ENCODE results near the gene SLC25A47. TPM values are rescaled to one million over a fixed set of nuclear protein-coding genes. Genes with fewer than 3 reads are reported as not detected.

Gene SLC25A47
- total and polyA plus RNA-seq, 4 donors, result 23.7 to 469 (median 291) TPM

- no peak overlapping the region for H3K27ac ChIP-seq (ENCODE audit: low read depth in 1 of 2, low read length in 2 of 2)
- no peak overlapping the region for H3K9ac ChIP-seq (ENCODE audit: low read depth in 1 of 2, low read length in 2 of 2)
- H3K36me3 ChIP-seq (ENCODE audit: control insufficient read depth in 4 of 4, insufficient read depth in 3 of 4, low read depth in 1 of 4, low read length in 3 of 4), result peaks cover 6 to 46% (median 24%) of the 10 kb centered on the region in 4 donors
- 89% methylated on average over 12 of the region's 12 CpGs for WGBS
- no peaks in the 10 kb centered on the region for H3K9me3 ChIP-seq (ENCODE audit: control insufficient read depth in 4 of 4, low read length in 3 of 4)
- H3K4me3 ChIP-seq (ENCODE audit: low read depth in 1 of 3, low read length in 3 of 3), result no peak overlapping the region
- TF ChIP-seq ZBTB33 (IDR thresholded peaks at IDR 0.05) (no peak), GABPA (IDR thresholded peaks at IDR 0.05 in 1 of 2, conservative IDR thresholded peaks at IDR 0.05 in 1 of 2) (no peak), ATF3 (IDR thresholded peaks at IDR 0.05) (no peak), SP1 (IDR thresholded peaks at IDR 0.05) (no peak), NR2F2 (IDR thresholded peaks at IDR 0.05) (no peak), TAF1 (conservative IDR thresholded peaks at IDR 0.05) (no peak), FOXA2 (IDR thresholded peaks at IDR 0.05) (no peak), HNF4G (IDR thresholded peaks at IDR 0.05) (no peak), REST (IDR thresholded peaks at IDR 0.05) (no peak), RAD21 (IDR thresholded peaks at IDR 0.05) (no peak), MAX (IDR thresholded peaks at IDR 0.05) (no peak), EGR1 (IDR thresholded peaks at IDR 0.05; ENCODE audit: low read depth in 2 of 2) (no peak), FOXA1 (IDR thresholded peaks at IDR 0.05) (no peak), JUND (IDR thresholded peaks at IDR 0.05) (no peak)
- H3K4me1 ChIP-seq (ENCODE audit: control insufficient read depth in 4 of 4, insufficient read depth in 4 of 4, low read length in 3 of 4), result no peaks in the 10 kb centered on the region
- DNase-seq (ENCODE audit: low spot score), result no peak
- H3K27me3 ChIP-seq (ENCODE audit: control insufficient read depth in 4 of 4, insufficient read depth in 4 of 4, low read length in 3 of 4), result no peaks in the 10 kb centered on the region
Observed at GRCh38 chr14:100348253-100348729, 25.2 kb downstream of the SLC25A47 start.

- Histone ChIP-seq H3K9me3 (ENCODE audit: control insufficient read depth in 4 of 4, low read length in 3 of 4) (no peaks in the 10 kb centered on the region), H3K27ac (ENCODE audit: low read depth in 1 of 2, low read length in 2 of 2) (no peak overlapping the region), H3K36me3 (ENCODE audit: control insufficient read depth in 4 of 4, insufficient read depth in 3 of 4, low read depth in 1 of 4, low read length in 3 of 4) (peaks cover 8 to 53% (median 30%) of the 10 kb centered on the region in 4 donors), H3K9ac (ENCODE audit: low read depth in 1 of 2, low read length in 2 of 2) (no peak overlapping the region), H3K4me3 (ENCODE audit: low read depth in 1 of 3, low read length in 3 of 3) (no peak overlapping the region), H3K4me1 (ENCODE audit: control insufficient read depth in 4 of 4, insufficient read depth in 4 of 4, low read length in 3 of 4) (no peaks in the 10 kb centered on the region), H3K27me3 (ENCODE audit: control insufficient read depth in 4 of 4, insufficient read depth in 4 of 4, low read length in 3 of 4) (no peaks in the 10 kb centered on the region)
- no peak for DNase-seq (ENCODE audit: low spot score)
- WGBS, result 92% methylated on average over 14 of the region's 14 CpGs
- no peak for TF ChIP-seq NR2F2 (IDR thresholded peaks at IDR 0.05)
- no peak for TF ChIP-seq GABPA (IDR thresholded peaks at IDR 0.05 in 1 of 2, conservative IDR thresholded peaks at IDR 0.05 in 1 of 2)
- no peak for TF ChIP-seq REST (IDR thresholded peaks at IDR 0.05)
- TF ChIP-seq MAX (IDR thresholded peaks at IDR 0.05), result no peak
- no peak for TF ChIP-seq ATF3 (IDR thresholded peaks at IDR 0.05)
- no peak for TF ChIP-seq HNF4A (conservative IDR thresholded peaks at IDR 0.05)
- TF ChIP-seq RAD21 (IDR thresholded peaks at IDR 0.05), result no peak
- TF ChIP-seq RXRA (IDR thresholded peaks at IDR 0.05), result no peak
- no peak for TF ChIP-seq JUND (IDR thresholded peaks at IDR 0.05)
- TF ChIP-seq CTCF (IDR thresholded peaks at IDR 0.05; ENCODE audit: low read depth, low read length, missing input control), result no peak
Observed at GRCh38 chr14:100348784-100349685, 25.9 kb downstream of the SLC25A47 start.
